ENCODE data around the gene NKPD1. TPM values are rescaled to one million over a fixed set of nuclear protein-coding genes. Genes with fewer than 3 reads are reported as not detected.

The NKPD1 gene
- total and polyA plus RNA-seq, 9 of the 15 experiments (the other 6 are each of a cell fraction or from before 2014, with no cell fraction given): 0.03 to 0.09 (median 0.04) TPM; not detected in 5

- TF ChIP-seq DACH1 (IDR thresholded peaks at IDR 0.05; ENCODE audit: partially characterized antibody): peak; percentile 89
- TF ChIP-seq ESRRA (IDR thresholded peaks at IDR 0.05; ENCODE audit: borderline replicate concordance, low read depth): peak; percentile 60
- TF ChIP-seq ZBED1 (IDR thresholded peaks at IDR 0.05): 0 out of 2 replicates have a peak, but pooled peaks have one; percentile 54
- TF ChIP-seq NFYB (IDR thresholded peaks at IDR 0.05; ENCODE audit: extremely low read depth, insufficient read length): peak; percentile 78
- TF ChIP-seq, protein P1, sequence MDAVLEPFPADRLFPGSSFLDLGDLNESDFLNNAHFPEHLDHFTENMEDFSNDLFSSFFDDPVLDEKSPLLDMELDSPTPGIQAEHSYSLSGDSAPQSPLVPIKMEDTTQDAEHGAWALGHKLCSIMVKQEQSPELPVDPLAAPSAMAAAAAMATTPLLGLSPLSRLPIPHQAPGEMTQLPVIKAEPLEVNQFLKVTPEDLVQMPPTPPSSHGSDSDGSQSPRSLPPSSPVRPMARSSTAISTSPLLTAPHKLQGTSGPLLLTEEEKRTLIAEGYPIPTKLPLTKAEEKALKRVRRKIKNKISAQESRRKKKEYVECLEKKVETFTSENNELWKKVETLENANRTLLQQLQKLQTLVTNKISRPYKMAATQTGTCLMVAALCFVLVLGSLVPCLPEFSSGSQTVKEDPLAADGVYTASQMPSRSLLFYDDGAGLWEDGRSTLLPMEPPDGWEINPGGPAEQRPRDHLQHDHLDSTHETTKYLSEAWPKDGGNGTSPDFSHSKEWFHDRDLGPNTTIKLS (IDR thresholded peaks at IDR 0.05; ENCODE audit: borderline replicate concordance, low read depth): peak; percentile 70
- TF ChIP-seq SOX6 (IDR thresholded peaks at IDR 0.05): peak; percentile 48; the same call in 1 of the 2 replicates
- no peak for TF ChIP-seq ZNF3 (CRISPR knock-in tag; IDR thresholded peaks at IDR 0.05)
- TF ChIP-seq CXXC5 (CRISPR knock-in tag; IDR thresholded peaks at IDR 0.05): peak; percentile 91
- TF ChIP-seq RNF2 (IDR thresholded peaks at IDR 0.05): 0 out of 2 replicates have a peak, but pooled peaks have one; percentile 29
- TF ChIP-seq HLTF (IDR thresholded peaks at IDR 0.05): no peak
- TF ChIP-seq VEZF1 (CRISPR knock-in tag; IDR thresholded peaks at IDR 0.05): peak; percentile 79
- TF ChIP-seq HINFP (tag; conservative IDR thresholded peaks at IDR 0.05; ENCODE audit: low read depth): 0 out of 2 replicates have a peak, but pooled peaks have one; percentile 36
- peak in 1 of 2 experiments; percentile 35; a peak in 1 of 4 replicates for TF ChIP-seq ARNT (IDR thresholded peaks at IDR 0.05)
- TF ChIP-seq NEUROD1 (IDR thresholded peaks at IDR 0.05; ENCODE audit: borderline replicate concordance, low read depth, low read length, partially characterized antibody): peak; percentile 81
- TF ChIP-seq PML (IDR thresholded peaks at IDR 0.05; ENCODE audit: low read length): peak; percentile 44; the same call in 1 of the 2 replicates
- peak; percentile 26; the same call in 1 of the 2 replicates for TF ChIP-seq MTA3 (IDR thresholded peaks at IDR 0.05; ENCODE audit: borderline replicate concordance)
- peak; percentile 99 for TF ChIP-seq MYC (IDR thresholded peaks at IDR 0.05; ENCODE audit: low read depth, low read length)
- no peak for TF ChIP-seq MYC (CRISPR knock-in tag; IDR thresholded peaks at IDR 0.05; ENCODE audit: borderline replicate concordance, low read depth)
- peak; percentile 35; the same call in 1 of the 2 replicates for TF ChIP-seq EGR1 (conservative IDR thresholded peaks at IDR 0.05)
- peak; percentile 100 for TF ChIP-seq MNT (conservative IDR thresholded peaks at IDR 0.05)
- peak; percentile 18 for TF ChIP-seq PHF20 (IDR thresholded peaks at IDR 0.05; ENCODE audit: partially characterized antibody)
- TF ChIP-seq GATA2 (CRISPR knock-in tag; IDR thresholded peaks at IDR 0.05): no peak
- TF ChIP-seq ZC3H8 (IDR thresholded peaks at IDR 0.05): no peak
- TF ChIP-seq CREB1 (IDR thresholded peaks at IDR 0.05): peak; percentile 86
- TF ChIP-seq CREB1 (CRISPR knock-in tag; IDR thresholded peaks at IDR 0.05): peak; percentile 93
These were observed 17.7 kb upstream of the NKPD1 start, which contains the start of gene BLOC1S3 (continued) for GRCh38 chr19:45178262-45179071.

Measured in K562 (cell line).